OCI-LY1 (cell line): ENCODE data around the gene PPBP.
"Not testable (repeated sequence)": the region's sequence is repeated elsewhere in the genome, so short reads cannot be mapped to it uniquely, and the experiment has no call there.

ENCODE experiments used
- H2AFZ ChIP-seq: fragments of 200-600 bp; sonication (generic), shearing (Covaris generic); 2 replicates; pipeline ENCODE4 v1.6.0; 2014; ENCODE audit warnings: antibody characterized with exemption, mild to moderate bottlenecking, low read length
- H3F3A ChIP-seq: fragments of 200-600 bp; sonication (generic), shearing (Covaris generic); 2 replicates; pipeline ENCODE4 v1.6.0; 2014; ENCODE audit warnings: mild to moderate bottlenecking, antibody characterized with exemption, low read length, moderate library complexity; ENCODE audit not compliant: insufficient read depth
- H3K27ac ChIP-seq: fragments of 200-600 bp; sonication (generic); 2 replicates; pipeline ENCODE4 v1.5.1; 2014; ENCODE audit warnings: low read length, mixed run types, mild to moderate bottlenecking, low read depth; ENCODE audit not compliant: poor library complexity, severe bottlenecking
- H3K27me3 ChIP-seq: fragments of 200-600 bp; sonication (generic); 2 replicates; pipeline ENCODE4 v1.6.0; 2014; ENCODE audit warnings: antibody characterized with exemption, mild to moderate bottlenecking, low read length, moderate library complexity; ENCODE audit not compliant: insufficient read depth
- H3K36me3 ChIP-seq: fragments of 200-600 bp; sonication (generic); 2 replicates; pipeline ENCODE4 v1.6.1; 2014; ENCODE audit warnings: mild to moderate bottlenecking, antibody characterized with exemption, low read length, moderate library complexity, mixed read lengths; ENCODE audit not compliant: insufficient read depth
- H3K4me1 ChIP-seq: fragments of 200-600 bp; sonication (generic); 2 replicates; pipeline ENCODE4 v1.5.1; 2014; ENCODE audit warnings: mild to moderate bottlenecking, low read length, moderate library complexity; ENCODE audit not compliant: insufficient read depth, severe bottlenecking
- H3K4me2 ChIP-seq: fragments of 200-600 bp; sonication (generic), shearing (Covaris generic); 2 replicates; pipeline ENCODE4 v1.6.1; 2014; ENCODE audit warnings: low read length
- H3K4me3 ChIP-seq: fragments of 200-600 bp; sonication (generic); 2 replicates; pipeline ENCODE4 v1.5.1; 2014; ENCODE audit warnings: low read length, low read depth, mild to moderate bottlenecking, mixed read lengths; ENCODE audit not compliant: poor library complexity, severe bottlenecking
- H3K79me2 ChIP-seq: fragments of 200-600 bp; shearing (Covaris generic); 2 replicates; pipeline ENCODE4 v1.6.1; 2016; ENCODE audit warnings: mixed run types, low read length, mixed read lengths; ENCODE audit not compliant: insufficient read depth
- H3K9ac ChIP-seq: fragments of 200-600 bp; sonication (generic), shearing (Covaris generic); 2 replicates; pipeline ENCODE4 v1.6.1; 2014; ENCODE audit warnings: mild to moderate bottlenecking, low read length, mixed read lengths
- H3K9me2 ChIP-seq: fragments of 200-600 bp; sonication (generic), shearing (Covaris generic); 2 replicates; pipeline ENCODE4 v1.6.1; 2014; ENCODE audit warnings: low read depth, mild to moderate bottlenecking, low read length, mixed read lengths
- H3K9me3 ChIP-seq: fragments of 200-600 bp; shearing (Covaris generic); 2 replicates; pipeline ENCODE4 v1.6.1; 2014; ENCODE audit warnings: low read length, mixed read lengths
- H4K20me1 ChIP-seq: fragments of 200-600 bp; sonication (generic), shearing (Covaris generic); 2 replicates; pipeline ENCODE4 v1.6.0; 2016; ENCODE audit warnings: mild to moderate bottlenecking, low read length; ENCODE audit not compliant: insufficient read depth
- EZH2 ChIP-seq: fragments of 200-600 bp; sonication (generic), shearing (Covaris generic); IDR thresholded peaks from 2 replicates; pipeline ENCODE4 v1.8.0; 2017; ENCODE audit warnings: borderline replicate concordance, mixed run types, mild to moderate bottlenecking, antibody characterized with exemption, low read length, moderate library complexity, mixed read lengths
- TF ChIP-seq, protein P1 (sequence below): fragments of 200-600 bp; sonication (generic), shearing (Covaris generic); IDR thresholded peaks from 2 replicates; pipeline ENCODE4 v1.5.1; 2017; ENCODE audit warnings: mild to moderate bottlenecking, antibody characterized with exemption, low read length, moderate library complexity, mixed read lengths

Gene PPBP

DNA sequence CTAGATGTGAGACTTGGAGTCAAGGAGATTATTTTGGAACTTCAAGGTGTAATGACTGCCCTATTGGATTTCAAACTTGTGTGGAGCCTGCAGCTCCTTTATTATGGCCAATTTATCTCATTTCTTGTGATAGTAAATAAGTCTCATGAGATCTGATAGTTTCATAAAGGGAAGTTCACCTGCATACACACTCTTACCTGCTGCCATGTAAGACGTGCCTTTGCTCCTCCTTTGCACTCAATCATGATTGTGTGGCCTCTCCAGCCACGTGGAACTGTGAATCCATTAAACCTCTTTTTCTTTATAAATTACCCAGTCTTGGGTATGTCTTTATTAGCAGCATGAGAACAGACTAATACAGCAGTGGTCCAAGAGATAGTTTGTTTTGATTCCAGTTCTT, 25.3 kb downstream of the PPBP start:
- TF ChIP-seq EZH2: no peak
- TF ChIP-seq, protein P1, sequence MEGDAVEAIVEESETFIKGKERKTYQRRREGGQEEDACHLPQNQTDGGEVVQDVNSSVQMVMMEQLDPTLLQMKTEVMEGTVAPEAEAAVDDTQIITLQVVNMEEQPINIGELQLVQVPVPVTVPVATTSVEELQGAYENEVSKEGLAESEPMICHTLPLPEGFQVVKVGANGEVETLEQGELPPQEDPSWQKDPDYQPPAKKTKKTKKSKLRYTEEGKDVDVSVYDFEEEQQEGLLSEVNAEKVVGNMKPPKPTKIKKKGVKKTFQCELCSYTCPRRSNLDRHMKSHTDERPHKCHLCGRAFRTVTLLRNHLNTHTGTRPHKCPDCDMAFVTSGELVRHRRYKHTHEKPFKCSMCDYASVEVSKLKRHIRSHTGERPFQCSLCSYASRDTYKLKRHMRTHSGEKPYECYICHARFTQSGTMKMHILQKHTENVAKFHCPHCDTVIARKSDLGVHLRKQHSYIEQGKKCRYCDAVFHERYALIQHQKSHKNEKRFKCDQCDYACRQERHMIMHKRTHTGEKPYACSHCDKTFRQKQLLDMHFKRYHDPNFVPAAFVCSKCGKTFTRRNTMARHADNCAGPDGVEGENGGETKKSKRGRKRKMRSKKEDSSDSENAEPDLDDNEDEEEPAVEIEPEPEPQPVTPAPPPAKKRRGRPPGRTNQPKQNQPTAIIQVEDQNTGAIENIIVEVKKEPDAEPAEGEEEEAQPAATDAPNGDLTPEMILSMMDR: no peak
- Histone ChIP-seq H3K36me3 (no peaks in the 10 kb centered on the region), H4K20me1 (no peaks in the 10 kb centered on the region), H3K9me3 (no peaks in the 10 kb centered on the region), H3K27me3 (no peaks in the 10 kb centered on the region), H3F3A (no peaks in the 10 kb centered on the region), H2AFZ (no peak overlapping the region), H3K4me2 (no peak overlapping the region), H3K79me2 (no peaks in the 10 kb centered on the region), H3K9me2 (no peaks in the 10 kb centered on the region), H3K9ac (no peak overlapping the region), H3K27ac (no peak overlapping the region), H3K4me3 (no peak overlapping the region), H3K4me1 (no peaks in the 10 kb centered on the region)

- H3K27me3 ChIP-seq, H3K27ac ChIP-seq, H3K9me2 ChIP-seq, H2AFZ ChIP-seq, H3K4me2 ChIP-seq, H4K20me1 ChIP-seq, H3F3A ChIP-seq, H3K4me3 ChIP-seq, H3K36me3 ChIP-seq, H3K9me3 ChIP-seq, H3K79me2 ChIP-seq, H3K4me1 ChIP-seq, H3K9ac ChIP-seq: not testable (repeated sequence)
These were observed 28.9 kb downstream of the PPBP start for GRCh38 chr4:73959041-73959440.

GRCh38 chr4:73952352-73952751, 35.6 kb downstream of the PPBP start:
- no peaks in the 10 kb centered on the region for H4K20me1 ChIP-seq
- H3K9ac ChIP-seq: no peak overlapping the region
- no peaks in the 10 kb centered on the region for H3F3A ChIP-seq
- TF ChIP-seq, protein P1: no peak
- no peak for TF ChIP-seq EZH2
- no peak overlapping the region for H3K4me3 ChIP-seq
- H3K79me2 ChIP-seq: no peaks in the 10 kb centered on the region
- H2AFZ ChIP-seq: no peak overlapping the region
- no peaks in the 10 kb centered on the region for H3K9me2 ChIP-seq
- H3K9me3 ChIP-seq: no peaks in the 10 kb centered on the region
- H3K27me3 ChIP-seq: no peaks in the 10 kb centered on the region
- H3K4me2 ChIP-seq: no peak overlapping the region
- no peak overlapping the region for H3K27ac ChIP-seq
- no peaks in the 10 kb centered on the region for H3K36me3 ChIP-seq
- H3K4me1 ChIP-seq: no peaks in the 10 kb centered on the region

DNA sequence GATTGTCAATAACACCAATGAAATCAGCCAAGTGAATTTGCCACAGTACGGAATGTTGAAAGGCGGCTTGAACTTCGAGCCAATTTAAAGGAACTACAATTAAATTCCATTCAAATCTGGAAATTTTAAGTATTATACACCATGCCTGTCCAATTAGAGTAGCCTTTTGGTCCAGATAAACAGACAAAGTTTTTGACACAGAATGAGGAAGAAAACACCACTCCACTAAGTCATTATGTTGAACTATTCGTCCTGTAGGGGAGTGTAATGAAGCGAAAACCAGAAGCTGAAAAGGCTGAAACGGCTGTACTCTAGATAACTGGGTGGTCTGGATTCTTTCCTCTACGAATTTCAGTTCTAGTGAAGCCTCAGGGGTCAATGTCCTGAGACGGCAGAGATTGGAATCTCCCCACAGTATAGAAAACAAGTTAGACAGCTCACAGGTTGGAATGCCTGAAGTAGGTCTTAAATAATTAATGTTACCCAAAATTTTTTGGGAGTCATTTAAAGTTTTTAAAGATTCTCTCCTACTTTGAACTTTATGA, 37.5 kb downstream of the PPBP start:
- H3K9me2 ChIP-seq, H3F3A ChIP-seq, H3K4me1 ChIP-seq, H3K9me3 ChIP-seq, H4K20me1 ChIP-seq, H3K27ac ChIP-seq, H3K79me2 ChIP-seq, H2AFZ ChIP-seq, H3K9ac ChIP-seq, H3K27me3 ChIP-seq, H3K36me3 ChIP-seq, H3K4me2 ChIP-seq, H3K4me3 ChIP-seq: not testable (repeated sequence)
